ENCODE data around the gene CXCR6. TPM values are rescaled to one million over a fixed set of nuclear protein-coding genes. Genes with fewer than 3 reads are reported as not detected.

Gene CXCR6
- total RNA-seq, 2 donors from 2014 or later = 1.0 to 1.6 TPM

DNA sequence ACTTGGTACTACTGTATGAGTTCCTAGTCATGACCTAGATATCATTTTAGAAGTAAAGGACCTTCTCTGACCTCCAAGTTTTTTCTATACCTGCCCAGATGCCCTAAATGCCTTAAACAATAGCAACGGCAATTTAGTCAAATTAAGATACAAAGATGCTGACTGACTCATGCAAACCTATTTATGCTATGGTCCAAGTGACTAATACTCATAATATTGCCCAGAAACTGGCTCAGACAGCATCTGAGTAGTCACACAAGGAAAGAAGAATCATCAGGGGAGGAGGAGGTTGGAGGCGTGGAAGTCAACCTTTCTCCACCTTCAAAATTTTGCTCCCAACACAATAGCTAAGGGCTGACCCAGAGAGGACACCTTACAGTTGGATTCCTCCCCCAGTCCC, 45.5 kb downstream of the CXCR6 start:
- H3K4me1 ChIP-seq = peaks cover 19% of the 10 kb centered on the region
- H3K9me3 ChIP-seq = no peaks in the 10 kb centered on the region
- intact Hi-C loops (cut with DNase I) = no loop called here
- H3K27me3 ChIP-seq = no peaks in the 10 kb centered on the region
- H3K36me3 ChIP-seq = peaks cover 5% of the 10 kb centered on the region
- no peak overlapping the region for H3K4me3 ChIP-seq
- no peak for DNase-seq
- no peak overlapping the region for H3K27ac ChIP-seq
- TF ChIP-seq, protein P1, sequence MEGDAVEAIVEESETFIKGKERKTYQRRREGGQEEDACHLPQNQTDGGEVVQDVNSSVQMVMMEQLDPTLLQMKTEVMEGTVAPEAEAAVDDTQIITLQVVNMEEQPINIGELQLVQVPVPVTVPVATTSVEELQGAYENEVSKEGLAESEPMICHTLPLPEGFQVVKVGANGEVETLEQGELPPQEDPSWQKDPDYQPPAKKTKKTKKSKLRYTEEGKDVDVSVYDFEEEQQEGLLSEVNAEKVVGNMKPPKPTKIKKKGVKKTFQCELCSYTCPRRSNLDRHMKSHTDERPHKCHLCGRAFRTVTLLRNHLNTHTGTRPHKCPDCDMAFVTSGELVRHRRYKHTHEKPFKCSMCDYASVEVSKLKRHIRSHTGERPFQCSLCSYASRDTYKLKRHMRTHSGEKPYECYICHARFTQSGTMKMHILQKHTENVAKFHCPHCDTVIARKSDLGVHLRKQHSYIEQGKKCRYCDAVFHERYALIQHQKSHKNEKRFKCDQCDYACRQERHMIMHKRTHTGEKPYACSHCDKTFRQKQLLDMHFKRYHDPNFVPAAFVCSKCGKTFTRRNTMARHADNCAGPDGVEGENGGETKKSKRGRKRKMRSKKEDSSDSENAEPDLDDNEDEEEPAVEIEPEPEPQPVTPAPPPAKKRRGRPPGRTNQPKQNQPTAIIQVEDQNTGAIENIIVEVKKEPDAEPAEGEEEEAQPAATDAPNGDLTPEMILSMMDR (IDR thresholded peaks at IDR 0.05) = no peak
- no peak overlapping the region for H3K9ac ChIP-seq (ENCODE audit: low read depth in 2 of 2, low read length in 2 of 2)

DNA sequence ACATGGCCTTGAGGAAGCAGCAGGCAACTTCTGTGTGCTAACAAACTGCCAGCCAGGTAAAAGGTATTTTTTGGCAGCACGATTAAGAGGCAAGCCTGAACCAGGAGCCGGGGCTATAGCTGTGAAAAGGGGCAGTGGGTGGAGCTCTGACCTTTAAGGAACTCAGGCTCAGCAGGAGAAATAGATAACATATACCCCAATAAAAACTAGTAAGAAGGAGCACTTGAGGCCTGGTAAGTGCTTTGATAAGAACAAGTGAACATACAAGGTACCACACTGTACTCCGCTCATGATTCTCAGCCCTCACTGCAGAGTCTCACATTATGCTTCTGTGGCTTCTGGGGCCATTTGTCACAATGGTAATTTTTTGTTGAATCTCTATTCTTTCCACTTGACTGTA, 46.9 kb downstream of the CXCR6 start:
- DNase-seq = no peak
- Histone ChIP-seq H3K4me1 (peaks cover 18% of the 10 kb centered on the region), H3K9ac (ENCODE audit: low read depth in 2 of 2, low read length in 2 of 2) (no peak overlapping the region), H3K27ac (no peak overlapping the region), H3K27me3 (no peaks in the 10 kb centered on the region), H3K36me3 (no peaks in the 10 kb centered on the region), H3K9me3 (no peaks in the 10 kb centered on the region), H3K4me3 (no peak overlapping the region)
- intact Hi-C loops (cut with DNase I) = no loop called here
- TF ChIP-seq, protein P1 (IDR thresholded peaks at IDR 0.05) = no peak

DNA sequence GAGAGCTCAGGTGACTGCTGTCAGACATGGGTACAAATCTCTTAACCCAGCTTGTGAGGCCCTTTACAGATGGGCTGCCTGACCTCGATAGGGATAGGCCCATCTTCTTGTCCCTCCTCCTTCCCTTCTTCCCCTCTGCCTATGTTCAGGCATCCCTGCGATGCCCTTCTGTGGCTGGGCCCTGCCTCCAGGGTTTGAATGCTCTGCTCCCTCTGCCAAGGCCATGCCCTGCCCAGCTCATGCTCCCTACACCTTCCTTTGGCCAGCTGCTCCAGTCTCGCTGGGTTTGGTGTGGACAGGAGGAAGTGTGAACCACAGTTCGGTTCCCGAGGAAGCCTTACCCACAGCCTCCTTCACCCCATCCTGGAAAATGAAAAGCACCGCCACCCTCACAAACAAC, 48.1 kb downstream of the CXCR6 start:
- no peak for DNase-seq
- TF ChIP-seq, protein P1 (IDR thresholded peaks at IDR 0.05) = no peak
- H3K27me3 ChIP-seq = no peaks in the 10 kb centered on the region
- intact Hi-C loops (cut with DNase I) = no loop called here
- H3K27ac ChIP-seq = no peak overlapping the region
- H3K4me3 ChIP-seq = no peak overlapping the region
- H3K9ac ChIP-seq (ENCODE audit: low read depth in 2 of 2, low read length in 2 of 2) = no peak overlapping the region
- no peaks in the 10 kb centered on the region for H3K9me3 ChIP-seq
- H3K36me3 ChIP-seq = no peaks in the 10 kb centered on the region
- peaks cover 8% of the 10 kb centered on the region for H3K4me1 ChIP-seq

DNA sequence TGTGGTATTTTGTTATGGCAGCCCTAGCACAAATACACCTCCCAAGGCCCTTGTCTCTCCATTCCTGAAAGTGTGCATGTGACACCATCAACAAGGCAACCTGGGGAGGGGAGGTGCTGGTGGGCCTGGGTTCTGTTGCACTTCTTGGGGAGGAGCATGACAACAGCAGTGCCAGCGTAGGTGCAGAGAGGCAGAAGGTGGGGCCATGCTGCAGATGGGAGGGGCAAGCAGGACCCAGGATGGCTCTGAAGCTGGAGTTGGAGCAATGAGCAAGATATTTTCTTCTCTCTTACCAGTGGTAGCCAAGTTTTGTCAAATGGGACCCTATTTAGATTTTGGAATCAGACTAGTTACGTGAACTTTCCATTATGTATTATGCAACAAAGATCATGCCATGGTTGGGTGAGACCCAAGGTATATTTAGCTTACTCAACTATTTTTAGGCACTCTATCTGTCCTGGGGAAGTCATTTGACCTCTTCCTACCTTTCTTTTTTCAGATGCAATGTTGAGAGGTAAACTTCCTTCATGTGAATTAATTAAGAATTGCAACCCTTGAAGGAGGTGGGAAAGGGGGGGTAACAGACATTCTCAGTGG, 49.0 kb downstream of the CXCR6 start:
- no peak overlapping the region for H3K9ac ChIP-seq (ENCODE audit: low read depth in 2 of 2, low read length in 2 of 2)

DNA sequence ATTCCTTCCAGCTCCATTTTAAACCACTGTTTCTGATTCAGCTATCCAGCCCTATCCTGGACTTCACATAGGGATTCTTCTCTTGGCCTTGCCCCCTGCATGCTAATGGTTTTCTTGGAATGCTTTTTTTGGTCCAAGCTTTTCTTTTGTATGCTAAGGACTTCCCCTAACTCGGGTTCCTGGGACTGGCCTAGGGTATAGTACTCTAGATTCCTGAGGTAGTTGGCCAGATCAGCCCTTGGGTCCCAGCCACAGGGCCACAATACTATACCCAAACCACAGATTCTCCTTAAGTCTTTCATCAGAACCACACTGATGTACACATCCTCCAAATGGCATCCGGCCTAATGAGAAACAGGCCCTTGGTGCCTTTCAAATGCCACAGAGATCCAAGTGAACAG, 49.6 kb downstream of the CXCR6 start:
- Histone ChIP-seq H3K9me3 (no peaks in the 10 kb centered on the region), H3K4me1 (no peaks in the 10 kb centered on the region), H3K4me3 (no peak overlapping the region), H3K36me3 (no peaks in the 10 kb centered on the region), H3K27ac (no peak overlapping the region), H3K9ac (ENCODE audit: low read depth in 2 of 2, low read length in 2 of 2) (no peak overlapping the region), H3K27me3 (no peaks in the 10 kb centered on the region)
- TF ChIP-seq, protein P1 (IDR thresholded peaks at IDR 0.05) = no peak
- DNase-seq = no peak
- intact Hi-C loops (cut with DNase I) = no loop called here

More for the DNA sequence above, 49.0 kb downstream of the CXCR6 start:
- Histone ChIP-seq H3K27ac (no peak overlapping the region), H3K9me3 (no peaks in the 10 kb centered on the region), H3K4me1 (no peaks in the 10 kb centered on the region), H3K36me3 (no peaks in the 10 kb centered on the region), H3K4me3 (no peak overlapping the region), H3K27me3 (no peaks in the 10 kb centered on the region)
- TF ChIP-seq, protein P1 (IDR thresholded peaks at IDR 0.05) = no peak
- no peak for DNase-seq
- intact Hi-C loops (cut with DNase I) = no loop called here

Measured in colonic mucosa (tissue), 4 donors.